Thymus (tissue), 11 donors: Measurements from ENCODE around the gene C10orf105. TPM values are rescaled to one million over a fixed set of nuclear protein-coding genes. Genes with fewer than 3 reads are reported as not detected.

Experiments used
- DNase-seq, 9 donors: peaks; one replicate each; pipeline ENCODE4 v3.0.0-alpha.2; 2013; ENCODE audit warnings: low spot score in 9 of 9, low read depth in 6 of 9, missing footprints in 1 of 9
- H3K27ac ChIP-seq, 2 donors: one replicate each; pipeline ENCODE4 v1.5.1; 2013; ENCODE audit warnings: control low read depth in 1 of 2, low read depth in 1 of 2, low read length in 1 of 2, mild to moderate bottlenecking in 1 of 2, moderate library complexity in 1 of 2
- H3K27me3 ChIP-seq, 2 donors: one replicate each; pipeline ENCODE4 v1.5.1; 2013; ENCODE audit warnings: low read length in 1 of 2; ENCODE audit not compliant: control insufficient read depth in 2 of 2, insufficient read depth in 1 of 2
- H3K36me3 ChIP-seq, 2 donors: one replicate each; pipeline ENCODE4 v1.5.1; 2013; ENCODE audit warnings: low read length in 1 of 2, mild to moderate bottlenecking in 1 of 2, moderate library complexity in 1 of 2; ENCODE audit not compliant: control insufficient read depth in 2 of 2, insufficient read depth in 2 of 2
- H3K4me1 ChIP-seq, 2 donors: one replicate each; pipeline ENCODE4 v1.5.1; 2013; ENCODE audit warnings: low read length in 2 of 2; ENCODE audit not compliant: control insufficient read depth in 2 of 2, insufficient read depth in 2 of 2
- H3K4me3 ChIP-seq, 2 donors: one replicate each; pipeline ENCODE4 v1.5.1; 2013; ENCODE audit warnings: low read length in 2 of 2, control low read depth in 1 of 2, mild to moderate bottlenecking in 1 of 2
- H3K9me3 ChIP-seq, 2 donors: one replicate each; pipeline ENCODE4 v1.5.1; 2013; ENCODE audit warnings: low read length in 1 of 2, mild to moderate bottlenecking in 1 of 2; ENCODE audit not compliant: control insufficient read depth in 2 of 2, insufficient read depth in 1 of 2
- WGBS: extraction: QIAGEN DNeasy Blood & Tissue Kit; methylation state at CpG from one replicate; pipeline ENCODE4 v1.1.7; 2013; 5-methylcytosine and 5-hydroxymethylcytosine counted together
- polyA plus RNA-seq: library from polyadenylated mRNA; stranded (reverse); fragments of 200-250 nt; gene quantifications from one replicate; pipeline ENCODE4 v1.2.3, GENCODE V29; 2013
- total RNA-seq: library from RNA; stranded (reverse); fragments of 120-200 nt; gene quantifications from one replicate; pipeline ENCODE4 v1.2.4, GENCODE V29; 2013
- donor health status: healthy.

The C10orf105 gene
- total and polyA plus RNA-seq, 2 donors: 0.42 to 0.68 TPM

DNA sequence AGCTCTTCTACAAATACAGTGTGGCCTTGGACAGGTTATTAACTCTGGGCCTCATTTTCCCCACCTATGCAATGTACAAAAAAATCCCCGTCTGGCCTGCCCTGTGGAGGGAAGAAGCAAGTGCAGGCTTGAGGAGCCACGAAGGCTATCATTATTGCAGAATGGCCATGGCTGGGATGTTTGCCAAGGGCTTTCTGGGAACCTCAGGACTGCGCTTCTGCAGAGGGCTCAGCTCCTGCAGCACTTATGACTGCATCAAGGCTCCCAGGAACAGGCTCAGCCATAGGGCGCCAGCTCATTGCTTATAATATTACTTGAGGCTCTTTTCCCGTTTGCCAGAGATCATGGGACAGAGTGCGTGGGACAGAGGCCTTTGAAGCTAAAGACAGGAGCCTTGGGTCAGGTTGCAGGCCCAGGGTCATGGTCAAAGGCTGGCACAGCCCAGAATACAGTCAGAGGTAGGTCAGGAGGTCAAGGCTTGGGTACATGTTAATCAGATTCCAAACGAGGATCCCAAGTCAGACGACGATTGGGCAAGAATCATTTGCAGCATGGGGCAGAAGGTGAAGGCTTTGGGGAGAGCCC lies 20.6 kb upstream of the C10orf105 start:
- Histone ChIP-seq H3K27me3 (no peaks in the 10 kb centered on the region), H3K4me1 (peaks cover 32 to 88% of the 10 kb centered on the region in 2 donors), H3K9me3 (peaks cover 0 to 11% of the 10 kb centered on the region in 2 donors), H3K4me3 (no peak overlapping the region), H3K36me3 (no peaks in the 10 kb centered on the region), H3K27ac (peak overlapping the region in 1 of 2 donors; percentile 21)
- 84% methylated on average over 9 of the region's 9 CpGs for WGBS
- DNase-seq: no peak

DNA sequence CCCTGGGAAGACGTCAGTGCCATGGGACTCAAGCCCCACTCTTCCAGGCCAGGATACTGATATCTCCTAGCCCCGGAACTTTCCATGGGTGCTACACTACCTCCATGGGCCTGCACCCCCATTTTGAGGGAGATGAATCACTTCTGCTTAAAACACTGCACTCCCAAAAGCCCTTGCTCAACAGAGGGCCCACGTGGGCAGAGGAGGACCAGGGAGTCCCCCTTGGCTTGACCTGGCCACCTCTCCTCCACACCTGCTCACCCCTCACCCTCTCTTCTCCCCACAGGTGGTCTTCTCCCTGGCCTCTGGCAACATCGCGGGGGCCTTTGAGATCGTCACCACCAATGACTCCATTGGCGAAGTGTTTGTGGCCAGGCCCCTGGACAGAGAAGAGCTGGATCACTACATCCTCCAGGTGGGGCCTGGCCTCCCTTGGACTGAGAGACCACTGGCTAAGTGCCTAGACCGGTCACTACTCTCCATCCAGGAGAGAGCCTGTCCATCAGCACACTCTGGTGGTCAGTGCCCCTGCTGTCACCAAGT lies 19.9 kb upstream of the C10orf105 start:
- H3K4me1 ChIP-seq: peaks cover 40 to 93% of the 10 kb centered on the region in 2 donors
- no peak overlapping the region for H3K4me3 ChIP-seq
- no peak for DNase-seq
- peak overlapping the region in 1 of 2 donors; percentile 9 for H3K27ac ChIP-seq
- no peaks in the 10 kb centered on the region for H3K36me3 ChIP-seq
- 97% methylated on average over 8 of the region's 8 CpGs for WGBS
- H3K9me3 ChIP-seq: peaks cover 0 to 11% of the 10 kb centered on the region in 2 donors
- H3K27me3 ChIP-seq: no peaks in the 10 kb centered on the region

DNA sequence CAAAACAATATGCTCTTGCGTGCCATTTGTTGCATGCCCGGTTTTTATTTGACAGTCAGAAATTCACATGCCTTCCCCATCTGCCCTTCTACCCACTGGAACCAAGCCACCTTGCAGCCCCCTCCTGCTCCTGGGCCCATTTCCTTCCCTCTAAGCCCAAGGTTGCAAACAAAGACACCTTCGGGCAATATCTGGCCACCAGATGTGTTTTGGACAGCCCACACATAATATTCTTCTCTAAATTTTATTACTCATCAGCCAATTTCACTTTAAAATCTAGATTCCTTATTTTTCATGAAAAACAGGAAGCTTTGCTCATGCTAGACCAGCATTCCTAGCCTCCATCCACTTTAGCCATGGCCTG lies 18.2 kb upstream of the C10orf105 start:
- 36% methylated on average over 3 of the region's 3 CpGs for WGBS
- DNase-seq: no peak
- peak overlapping the region; percentile 96 to 97 for H3K27ac ChIP-seq
- H3K9me3 ChIP-seq: peaks cover 0 to 7% of the 10 kb centered on the region in 2 donors
- no peaks in the 10 kb centered on the region for H3K36me3 ChIP-seq
- H3K4me3 ChIP-seq: no peak overlapping the region
- no peaks in the 10 kb centered on the region for H3K27me3 ChIP-seq
- peaks cover 42 to 82% of the 10 kb centered on the region in 2 donors for H3K4me1 ChIP-seq

DNA sequence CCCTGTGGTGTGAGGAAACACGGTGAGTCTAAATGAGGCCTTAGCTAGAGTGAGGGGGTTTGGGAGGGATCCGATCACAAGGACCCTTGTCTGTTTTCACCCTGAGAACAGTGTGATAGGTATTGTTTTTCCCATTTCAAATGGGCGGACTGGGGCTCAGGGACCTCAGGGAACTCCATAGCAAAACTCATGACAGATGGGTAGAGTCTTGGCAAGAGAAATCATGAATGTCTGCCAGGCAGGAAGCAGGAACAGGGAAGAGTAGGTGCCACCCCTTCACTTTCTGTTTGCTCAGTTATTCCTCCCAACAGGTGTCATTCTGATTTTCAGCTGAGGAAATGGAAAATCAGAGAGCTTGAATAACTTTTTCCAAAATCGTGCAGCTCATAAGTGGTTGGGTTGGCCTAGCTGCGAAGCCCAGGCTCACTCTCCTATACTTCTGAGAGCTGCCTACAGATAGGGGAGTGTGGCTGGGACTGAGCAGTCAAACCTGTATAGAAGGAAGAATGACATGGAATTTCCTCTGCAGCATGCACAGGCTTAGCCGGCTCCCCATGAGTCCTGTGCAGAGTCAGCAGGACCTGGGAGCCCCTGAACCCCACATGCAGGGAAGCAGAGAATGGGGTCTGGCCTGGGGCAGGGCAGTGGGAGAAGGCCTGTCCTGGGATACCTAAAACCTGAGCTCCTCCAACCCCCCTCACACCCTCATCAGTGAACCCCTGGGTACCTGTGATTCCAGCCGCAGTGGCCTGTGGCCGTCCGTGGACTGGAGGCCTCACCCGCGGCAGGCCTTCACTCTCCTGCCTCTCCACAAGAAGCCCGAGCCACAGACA lies 17.6 kb upstream of the C10orf105 start:
- H3K36me3 ChIP-seq: no peaks in the 10 kb centered on the region
- peaks cover 42 to 76% of the 10 kb centered on the region in 2 donors for H3K4me1 ChIP-seq
- no peaks in the 10 kb centered on the region for H3K27me3 ChIP-seq
- no peak overlapping the region for H3K4me3 ChIP-seq
- peaks cover 0 to 3% of the 10 kb centered on the region in 2 donors for H3K9me3 ChIP-seq
- 64% methylated on average over 12 of the region's 12 CpGs for WGBS
- H3K27ac ChIP-seq: peak overlapping the region; percentile 96 to 97
- no peak for DNase-seq

DNA sequence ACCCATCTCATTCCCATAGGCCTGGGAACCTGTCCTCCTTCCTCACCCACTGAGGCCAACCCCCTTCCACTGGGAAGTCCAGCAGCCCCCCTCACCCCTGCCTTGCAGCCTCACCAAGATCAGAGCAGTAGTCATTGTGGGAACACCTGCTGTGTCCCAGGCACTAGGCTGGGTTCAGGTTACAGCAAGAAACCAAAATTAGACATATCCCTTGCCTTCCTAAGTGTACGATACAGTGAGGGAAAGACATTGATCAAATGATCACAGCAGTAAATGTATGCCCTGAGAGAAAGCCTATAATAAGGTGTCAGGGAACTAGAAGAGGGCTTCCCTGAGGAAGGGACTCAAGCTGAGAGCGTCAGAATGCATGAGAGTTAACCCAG lies 17.0 kb upstream of the C10orf105 start:
- peak overlapping the region; percentile 96 to 97 for H3K27ac ChIP-seq
- 71% methylated on average over 2 of the region's 2 CpGs for whole genome bisulfite sequencing

DNA sequence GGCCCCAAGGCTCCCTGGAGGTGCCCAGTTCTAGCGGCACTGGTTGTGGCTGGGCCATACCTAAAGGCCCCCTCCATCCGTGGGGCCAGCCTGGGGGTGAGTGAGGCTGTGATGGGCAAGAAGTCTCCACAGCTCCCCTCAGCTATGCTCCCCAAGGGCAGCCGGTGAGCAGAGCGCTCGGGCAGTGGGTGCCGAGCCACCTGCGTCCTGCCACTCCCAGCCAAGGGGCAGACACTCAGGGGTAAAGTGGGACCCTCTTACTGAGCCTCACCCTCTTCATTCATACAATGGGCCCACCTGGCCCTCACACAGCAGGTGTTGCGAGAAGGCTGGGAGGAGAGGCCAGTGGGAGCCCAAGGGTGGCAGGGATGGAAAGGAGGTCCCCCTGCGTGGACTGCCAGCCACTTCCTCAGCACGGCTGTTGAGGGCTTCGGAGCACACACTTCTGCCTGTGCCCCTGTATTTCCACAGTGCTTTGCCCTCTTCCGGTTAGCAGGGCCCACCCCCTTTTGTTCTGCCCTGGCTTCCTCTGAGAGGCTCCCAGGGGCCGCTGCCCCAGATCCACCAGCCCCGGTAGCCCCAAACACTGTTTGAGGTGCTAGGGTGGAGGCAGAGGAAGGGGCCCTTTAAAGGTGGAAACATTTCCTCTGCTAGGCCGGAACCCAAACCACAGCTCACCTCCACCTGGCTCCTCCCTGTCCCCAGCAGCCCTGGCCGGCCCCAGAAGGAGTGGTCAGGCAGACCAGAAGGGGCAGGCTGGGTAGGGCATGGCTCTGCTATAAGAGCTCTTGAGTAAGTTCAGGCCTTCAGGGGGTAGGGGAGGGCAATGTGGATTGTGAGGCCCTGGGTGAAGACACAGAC lies 16.4 kb upstream of the C10orf105 start:
- peak in 5 of 9 donors; percentile 67 to 89 (median 70) for DNase-seq
- 34% methylated on average over 16 of the region's 16 CpGs for WGBS
- H3K27me3 ChIP-seq: no peaks in the 10 kb centered on the region
- peaks cover 0 to 3% of the 10 kb centered on the region in 2 donors for H3K36me3 ChIP-seq
- H3K27ac ChIP-seq: peak overlapping the region; percentile 96 to 97
- peak overlapping the region in 1 of 2 donors; percentile 6 for H3K4me3 ChIP-seq
- no peaks in the 10 kb centered on the region for H3K9me3 ChIP-seq
- peaks cover 35 to 66% of the 10 kb centered on the region in 2 donors for H3K4me1 ChIP-seq

More for the DNA sequence above, 17.0 kb upstream of the C10orf105 start:
- H3K4me3 ChIP-seq: no peak overlapping the region
- peak in 1 of 9 donors; percentile 31 for DNase-seq
- H3K36me3 ChIP-seq: peaks cover 0 to 3% of the 10 kb centered on the region in 2 donors
- peaks cover 42 to 70% of the 10 kb centered on the region in 2 donors for H3K4me1 ChIP-seq
- no peaks in the 10 kb centered on the region for H3K27me3 ChIP-seq
- H3K9me3 ChIP-seq: no peaks in the 10 kb centered on the region

DNA sequence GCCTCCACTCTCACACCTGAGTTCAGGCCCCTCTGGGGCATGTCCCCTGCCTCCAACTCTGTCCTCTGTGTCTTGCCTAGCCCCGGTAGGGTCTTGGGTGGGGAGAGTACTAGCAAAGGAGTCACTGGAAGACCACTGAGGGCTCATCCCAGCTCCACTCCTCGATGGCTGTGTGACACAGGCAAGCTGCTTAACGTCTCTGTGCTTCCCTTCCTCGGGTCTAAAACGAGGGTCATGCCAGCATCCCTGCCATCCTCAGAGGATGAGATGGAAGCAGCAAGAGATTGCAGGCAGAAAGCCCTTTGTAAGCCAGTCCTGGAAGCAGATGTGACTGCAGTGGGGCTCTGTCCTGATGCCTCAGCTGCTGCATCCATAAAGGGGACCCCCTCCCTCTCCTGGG lies 15.2 kb upstream of the C10orf105 start:
- Histone ChIP-seq H3K9me3 (no peaks in the 10 kb centered on the region), H3K36me3 (peaks cover 0 to 3% of the 10 kb centered on the region in 2 donors), H3K27ac (peak overlapping the region; percentile 96 to 97), H3K4me3 (no peak overlapping the region), H3K4me1 (peaks cover 31 to 64% of the 10 kb centered on the region in 2 donors), H3K27me3 (no peaks in the 10 kb centered on the region)
- DNase-seq: no peak
- WGBS: 94% methylated on average over 5 of the region's 5 CpGs

DNA sequence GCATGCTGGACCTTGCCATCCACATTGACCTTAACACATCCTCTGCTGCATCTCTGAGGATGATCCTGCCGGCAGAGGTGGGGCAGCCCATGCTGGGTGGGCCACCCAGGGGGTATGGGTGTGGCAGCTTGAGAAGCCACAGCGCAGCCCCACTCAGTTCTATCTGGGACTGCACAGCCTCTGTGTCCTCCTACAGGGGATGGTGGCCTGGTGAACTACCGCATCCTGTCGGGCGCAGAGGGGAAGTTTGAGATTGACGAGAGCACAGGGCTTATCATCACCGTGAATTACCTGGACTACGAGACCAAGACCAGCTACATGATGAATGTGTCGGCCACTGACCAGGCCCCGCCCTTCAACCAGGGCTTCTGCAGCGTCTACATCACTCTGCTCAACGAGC lies 12.2 kb upstream of the C10orf105 start:
- Histone ChIP-seq H3K36me3 (peaks cover 0 to 3% of the 10 kb centered on the region in 2 donors), H3K4me3 (no peak overlapping the region), H3K4me1 (peaks cover 50 to 65% of the 10 kb centered on the region in 2 donors), H3K27ac (no peak overlapping the region), H3K27me3 (no peaks in the 10 kb centered on the region), H3K9me3 (no peaks in the 10 kb centered on the region)
- WGBS: 98% methylated on average over 12 of the region's 12 CpGs
- DNase-seq: no peak
